SIG-M5 (cell line): ENCODE results near the gene GALNT5.
"Not testable (repeated sequence)": the region's sequence is repeated elsewhere in the genome, so short reads cannot be mapped to it uniquely, and the experiment has no call there.

Experiments
- DNase-seq: peaks from one replicate; lab custom pipeline; 2025; lab: John Stamatoyannopoulos, UW

The GALNT5 gene

DNA sequence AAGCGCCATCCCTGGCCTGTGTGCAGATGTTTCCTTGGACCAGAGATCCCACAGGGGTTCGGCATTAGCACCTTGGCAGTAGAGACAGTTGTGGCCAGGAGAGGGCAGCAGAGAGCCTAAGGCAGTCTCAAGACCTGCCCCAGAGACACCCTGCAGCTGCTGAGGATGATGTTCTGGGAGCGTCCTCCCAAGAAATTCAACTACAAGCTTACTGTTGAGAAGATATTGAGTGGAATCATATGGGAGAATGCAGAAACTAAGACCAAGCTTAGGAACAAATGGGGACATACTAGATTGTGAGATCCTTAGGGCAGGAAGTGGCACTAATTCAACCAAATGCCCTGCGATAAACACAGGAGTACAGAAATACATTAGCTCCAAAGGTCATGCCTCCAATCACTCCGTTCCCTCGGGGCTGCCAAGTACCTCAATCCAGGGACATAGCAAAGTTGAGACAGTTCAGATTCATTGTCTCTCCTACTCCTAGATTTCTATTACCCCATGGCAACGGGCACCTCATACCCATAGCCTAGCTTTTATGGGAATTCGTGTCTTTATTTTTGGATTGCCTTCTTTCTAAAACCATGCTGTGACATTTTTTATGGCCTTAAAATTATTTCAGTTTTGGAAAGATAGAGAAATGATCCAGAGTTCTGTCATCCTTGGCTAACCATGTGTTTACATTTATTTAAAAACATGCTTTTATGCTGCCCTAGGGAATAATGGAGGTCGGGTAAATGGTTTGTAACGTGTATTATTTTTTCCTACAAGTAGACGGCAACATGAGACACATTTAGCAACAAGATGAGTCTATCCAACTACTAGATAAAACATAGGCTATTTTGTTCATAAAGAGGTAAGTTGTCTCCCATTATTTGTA lies 70.4 kb downstream of the GALNT5 start:
- DNase-seq, result no peak

DNA sequence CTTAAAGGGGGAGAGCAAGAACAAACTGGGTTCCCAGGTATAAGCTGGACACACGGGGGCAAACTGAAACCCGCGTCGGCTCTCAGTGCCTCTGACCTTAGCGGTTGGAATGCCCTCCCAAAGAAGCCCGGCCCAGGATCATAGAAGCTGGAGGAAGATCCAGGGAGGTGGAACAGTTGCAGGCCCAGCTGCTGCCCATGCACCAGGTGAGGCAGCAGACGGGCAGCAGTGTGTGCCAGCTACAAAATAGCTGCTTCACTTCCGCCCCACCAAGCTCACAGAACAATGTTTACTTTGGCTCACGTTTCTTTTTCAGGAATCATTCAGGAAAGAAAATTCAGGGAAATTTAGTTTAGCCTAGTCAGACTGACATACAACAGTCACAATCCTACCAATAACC lies 72.0 kb downstream of the GALNT5 start:
- DNase-seq, result no peak

DNA sequence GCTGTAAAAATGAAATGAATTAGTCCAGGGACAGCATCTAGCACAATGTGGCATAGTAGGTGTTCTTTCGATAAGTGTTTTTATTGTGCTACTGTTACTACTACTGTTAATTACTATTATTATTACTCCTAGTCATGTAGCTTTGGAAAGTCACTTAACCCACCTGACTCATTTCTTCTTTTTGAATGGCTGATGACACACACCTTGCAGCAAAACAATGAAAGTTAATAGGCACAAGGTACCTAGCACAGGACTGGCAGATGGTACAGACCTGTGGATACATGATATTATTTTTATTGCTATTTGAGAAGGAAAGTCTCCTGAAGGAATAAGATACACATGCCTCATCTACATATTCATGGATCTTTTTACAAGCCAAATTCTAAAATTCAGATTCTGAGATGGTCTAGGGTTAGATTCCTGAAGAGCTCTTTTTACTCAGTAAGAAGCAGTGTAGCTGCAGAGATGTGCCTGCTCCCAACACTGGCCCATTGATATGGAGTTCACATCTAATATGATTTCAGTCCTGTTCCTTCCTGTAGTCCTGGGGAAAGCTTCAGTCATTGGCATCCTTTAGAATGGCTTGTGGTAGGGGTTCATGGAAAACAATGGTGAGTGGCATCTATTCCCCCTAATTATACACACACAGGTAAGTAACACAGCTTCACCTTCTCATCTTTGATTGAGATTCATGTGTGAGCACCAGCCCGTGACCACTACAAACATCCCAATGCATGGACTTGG lies 76.0 kb downstream of the GALNT5 start:
- DNase-seq, result no peak

DNA sequence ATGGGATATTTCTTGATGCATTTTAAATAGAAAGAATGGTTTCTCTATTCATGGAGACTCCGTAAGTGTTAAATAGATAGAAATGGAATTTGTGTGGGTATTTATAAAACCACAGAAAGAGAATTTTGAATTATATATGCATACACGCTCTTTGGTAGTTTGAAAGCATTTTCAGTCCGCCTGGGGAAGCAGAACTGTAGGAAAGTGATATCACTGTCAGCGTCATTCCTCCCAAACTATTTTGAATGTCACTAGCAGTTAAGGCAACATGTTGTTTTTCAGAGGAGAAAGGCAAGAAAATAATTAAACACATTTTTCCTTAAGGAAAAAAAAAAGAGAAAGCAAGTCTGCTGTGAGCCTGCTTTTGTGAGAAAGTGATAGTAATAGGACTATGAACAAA lies 76.8 kb downstream of the GALNT5 start:
- DNase-seq, result no peak

DNA sequence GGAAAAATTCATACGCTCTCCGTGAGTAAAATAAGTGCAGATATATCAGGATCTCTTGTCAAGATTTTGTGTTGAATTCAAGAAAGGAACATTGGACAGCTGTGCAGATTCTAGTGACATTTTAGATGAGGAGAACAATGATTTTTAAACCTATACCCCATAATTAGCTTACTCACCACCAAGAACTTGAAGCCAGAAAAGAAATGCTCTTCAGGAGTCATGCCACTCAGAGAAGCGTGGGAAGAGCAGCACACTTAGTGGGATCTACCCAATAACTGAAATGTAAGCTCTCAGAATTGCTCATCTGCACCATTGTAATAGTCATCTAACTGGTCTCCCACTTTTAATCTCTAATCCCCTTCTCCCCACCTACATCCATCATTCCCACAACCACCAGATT lies 77.3 kb downstream of the GALNT5 start:
- DNase-seq, result no peak

DNA sequence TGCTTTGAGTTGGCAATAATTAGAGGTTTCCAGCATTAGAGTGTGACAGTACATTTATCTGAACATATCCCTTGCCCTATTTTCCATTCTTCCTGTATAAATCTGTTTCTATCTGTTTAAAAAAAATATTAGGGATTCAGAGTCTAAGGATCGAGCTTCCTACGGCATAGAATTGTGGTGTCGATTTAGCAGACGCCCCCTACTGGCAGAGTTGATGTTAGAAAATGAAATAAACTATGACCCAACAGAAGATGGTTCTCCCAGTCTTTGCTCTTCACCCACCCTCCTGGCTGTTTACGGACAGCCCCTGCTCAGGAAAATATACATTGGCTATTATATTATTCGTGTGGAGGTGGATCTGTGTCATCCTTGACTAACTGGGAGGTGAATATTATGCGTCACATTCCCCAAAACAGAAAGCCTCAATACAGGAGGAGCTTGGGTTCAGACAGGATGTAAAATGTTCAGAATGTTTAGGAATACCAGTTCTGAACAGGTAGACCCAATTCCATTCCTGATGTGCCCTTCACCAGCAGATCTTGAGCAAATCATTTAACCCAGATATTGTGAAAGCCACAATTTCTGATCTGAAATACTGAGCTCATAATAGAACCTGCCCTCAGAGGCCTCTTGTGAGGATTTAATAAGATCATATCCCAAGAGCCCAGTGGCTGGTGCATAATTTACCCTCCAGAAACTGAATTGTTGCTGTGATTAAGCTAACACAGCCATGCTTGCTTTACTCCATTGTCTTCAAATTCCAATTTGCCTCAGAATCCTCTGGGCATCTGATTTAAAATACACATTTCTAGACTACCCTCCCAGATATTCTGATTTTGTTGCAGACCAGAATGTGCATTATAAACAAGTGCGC lies 78.9 kb downstream of the GALNT5 start:
- DNase-seq, result peak; percentile 7

DNA sequence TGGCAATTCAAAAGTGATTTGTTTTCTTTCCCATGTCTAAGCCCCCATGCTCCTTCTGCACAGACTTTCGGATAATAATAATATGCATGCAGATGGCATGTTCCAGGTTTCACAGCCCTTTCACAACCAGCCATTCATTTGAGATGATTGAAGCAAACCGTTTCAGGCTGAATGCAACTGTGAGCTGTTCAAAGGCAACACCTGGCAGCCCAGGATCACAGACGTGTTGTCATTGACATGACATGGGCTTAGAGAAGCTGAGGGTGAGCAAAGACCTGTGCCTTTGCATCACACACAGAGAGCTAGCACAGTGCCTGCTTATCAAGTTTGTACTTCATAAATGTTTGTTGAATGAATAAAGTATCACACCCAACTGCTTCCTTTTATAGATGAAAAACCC lies 80.5 kb downstream of the GALNT5 start:
- DNase-seq, result no peak

DNA sequence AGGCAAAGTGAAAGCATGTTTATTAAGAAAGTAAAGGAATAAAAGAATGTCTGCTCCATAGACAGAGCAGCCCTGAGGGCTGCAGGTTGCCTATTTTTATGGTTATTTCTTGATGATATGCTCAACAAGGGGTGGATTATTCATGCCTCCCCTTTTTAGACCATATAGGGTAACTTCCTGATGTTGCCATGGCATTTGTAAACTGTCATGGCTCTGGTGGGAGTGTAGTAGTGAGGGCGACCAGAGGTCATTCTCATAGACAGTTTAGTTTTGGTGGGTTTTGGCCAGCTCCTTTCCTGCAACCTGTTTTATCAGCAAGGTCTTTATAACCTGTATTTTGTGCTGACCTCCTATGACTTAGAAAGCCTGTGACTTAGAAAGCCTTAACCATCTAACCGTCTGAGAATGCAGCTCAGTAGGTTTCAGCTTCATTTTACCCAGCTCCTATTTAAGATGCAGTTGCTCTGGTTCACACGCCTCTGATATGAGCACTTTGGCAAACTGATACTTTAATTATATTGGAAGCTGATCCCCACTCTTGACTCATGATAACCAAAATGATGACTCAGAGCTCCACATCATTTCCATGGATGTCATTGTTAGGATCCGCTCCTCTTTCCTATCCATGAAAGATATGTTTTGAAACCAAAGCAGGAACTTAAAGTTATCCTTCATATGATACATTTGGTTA lies 82.6 kb downstream of the GALNT5 start:
- no peak for DNase-seq

DNA sequence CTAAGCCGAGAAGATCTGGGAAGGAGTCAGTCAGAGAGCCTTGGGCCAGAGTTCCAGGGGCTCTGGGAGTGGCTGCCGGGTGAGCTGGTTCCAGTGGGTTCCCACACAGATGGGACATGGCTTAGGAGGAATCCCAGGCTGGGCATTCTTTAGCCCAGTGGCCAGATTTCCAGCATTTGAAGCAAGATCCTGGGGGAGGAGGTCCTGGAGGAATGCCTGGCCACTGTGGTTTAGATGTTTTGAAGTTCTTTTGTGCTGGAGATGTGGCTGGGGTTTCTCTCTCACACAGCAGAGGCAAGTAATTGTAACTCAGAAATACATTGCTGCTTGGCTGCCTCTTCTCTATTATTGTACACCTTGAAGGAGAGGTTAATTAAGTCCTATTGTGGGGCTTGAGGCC lies 83.9 kb downstream of the GALNT5 start:
- not testable (repeated sequence) for DNase-seq

DNA sequence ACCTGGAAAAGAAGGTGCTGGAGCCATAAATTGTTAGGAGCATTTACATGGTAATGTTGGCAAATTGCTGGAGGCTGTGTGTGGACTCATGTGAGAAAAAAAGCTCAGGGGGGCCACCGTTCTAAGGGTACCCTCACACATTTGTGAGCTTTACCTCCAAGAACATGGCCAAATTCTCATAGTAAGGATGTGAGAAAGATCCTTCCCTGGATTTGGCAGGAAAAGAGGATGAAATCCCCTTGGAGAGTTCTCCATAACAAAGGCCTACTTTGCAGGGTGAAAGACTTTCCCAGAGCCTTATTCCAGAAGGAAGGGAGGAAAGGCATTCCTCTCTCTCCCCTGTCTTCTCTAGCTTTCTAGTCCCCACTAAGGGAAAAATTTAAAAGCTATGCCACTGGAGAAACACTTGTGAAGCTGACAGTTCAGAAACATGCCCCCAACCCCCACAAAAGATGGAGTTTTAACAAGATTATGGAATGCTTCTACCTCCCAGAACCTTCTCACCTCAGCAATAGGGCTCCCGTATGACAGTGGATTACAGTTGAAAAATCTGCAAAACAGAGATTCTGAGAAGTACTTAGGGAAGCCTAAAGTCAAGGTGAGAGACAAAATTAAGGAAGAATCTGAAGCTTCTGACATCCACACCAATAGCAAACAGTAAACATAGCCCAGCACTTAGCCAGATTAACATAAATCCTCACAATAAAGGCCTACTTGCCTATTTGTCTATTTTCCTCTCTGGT lies 88.3 kb downstream of the GALNT5 start:
- no peak for DNase-seq

DNA sequence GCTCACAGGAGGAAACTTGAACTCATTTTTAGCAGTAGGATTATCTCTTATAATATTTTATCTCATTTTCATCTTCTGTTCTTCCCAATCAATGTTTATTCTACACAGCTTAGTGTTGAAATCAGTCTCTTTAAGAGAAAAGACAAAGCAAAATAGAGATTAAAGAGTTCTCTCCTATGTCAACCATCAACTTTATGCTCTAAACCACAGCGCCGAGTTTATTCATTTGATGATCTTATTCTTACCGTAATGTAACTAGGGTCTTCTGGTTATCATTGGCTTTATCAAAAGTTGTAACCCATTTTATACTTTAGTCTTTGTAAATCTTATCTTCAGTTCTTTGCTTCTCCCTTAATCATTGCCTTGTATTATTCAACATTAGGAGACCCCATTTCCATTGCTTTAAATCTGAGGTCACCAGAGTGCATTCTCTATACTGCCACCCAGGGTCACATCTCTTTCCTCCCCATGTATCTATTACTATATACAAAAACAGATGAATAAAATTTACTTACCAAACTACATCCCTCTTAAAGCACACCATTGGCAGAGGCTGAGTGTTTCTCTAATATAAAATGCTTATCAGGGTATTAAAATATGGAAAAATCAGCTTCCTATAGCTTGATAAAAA lies 90.9 kb downstream of the GALNT5 start:
- no peak for DNase-seq

DNA sequence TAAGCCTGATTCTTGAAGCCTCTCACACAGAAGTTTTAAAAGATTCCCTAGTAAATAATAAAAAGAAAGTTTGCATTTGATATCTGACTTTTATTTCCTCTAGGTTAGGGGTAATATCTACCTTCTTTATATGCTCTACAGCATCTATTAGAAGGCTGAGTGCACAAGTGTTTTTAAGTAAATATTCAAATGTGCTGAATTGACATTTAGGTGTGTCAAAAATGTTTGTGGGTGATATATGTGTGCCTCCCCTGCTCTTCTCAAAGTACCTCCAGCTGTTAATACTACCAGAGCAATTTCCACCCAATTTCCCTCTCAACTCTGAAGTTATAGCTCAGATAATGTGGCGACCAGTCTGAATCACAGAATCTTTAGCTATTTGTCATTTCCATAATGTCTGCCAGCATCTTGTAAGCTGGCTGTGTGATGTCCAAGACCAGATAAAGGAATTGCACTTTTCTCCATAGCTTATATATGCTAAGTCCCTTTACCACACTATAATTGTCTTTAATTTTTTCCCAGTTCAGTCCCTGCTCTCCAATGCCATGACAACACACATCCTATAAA lies 92.5 kb downstream of the GALNT5 start:
- DNase-seq, result no peak

DNA sequence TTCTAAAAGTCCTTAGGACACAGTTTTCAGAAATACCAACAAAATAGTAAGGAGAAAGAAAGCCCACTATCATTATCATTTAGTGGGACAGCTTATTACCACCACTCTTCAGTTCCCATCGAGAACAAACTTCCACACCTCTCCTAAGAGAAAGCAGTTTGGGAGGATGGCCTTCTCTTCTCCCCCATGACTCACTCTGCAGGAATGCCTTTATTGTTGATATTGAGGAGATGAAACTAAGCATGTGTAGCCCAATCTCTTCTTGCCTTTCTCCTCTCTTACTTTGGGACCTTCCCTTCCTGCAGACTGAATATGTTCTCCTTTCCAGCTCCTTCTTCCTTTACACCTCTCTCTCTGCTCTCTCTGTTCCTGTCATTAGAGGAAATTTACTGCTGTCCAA lies 98.1 kb downstream of the GALNT5 start:
- DNase-seq, result no peak

DNA sequence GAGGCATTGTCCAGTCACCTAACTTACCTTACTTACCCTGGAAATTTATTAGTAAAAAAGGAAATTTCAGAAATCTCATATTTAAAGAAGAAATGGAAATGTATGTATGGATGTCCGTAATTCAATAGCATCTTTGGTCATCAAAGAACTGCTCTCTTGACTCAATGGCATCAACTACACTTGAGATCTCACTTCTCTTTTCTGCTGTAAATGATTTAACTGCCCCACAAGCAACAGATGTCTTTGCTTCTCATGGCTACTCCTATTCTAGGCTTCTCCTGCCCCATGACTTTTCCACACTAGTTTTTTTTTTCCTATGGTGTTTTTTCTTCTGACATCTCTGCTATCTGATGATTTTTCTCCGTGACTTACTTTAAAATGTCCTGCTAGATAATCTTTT lies 102.1 kb downstream of the GALNT5 start:
- no peak for DNase-seq

DNA sequence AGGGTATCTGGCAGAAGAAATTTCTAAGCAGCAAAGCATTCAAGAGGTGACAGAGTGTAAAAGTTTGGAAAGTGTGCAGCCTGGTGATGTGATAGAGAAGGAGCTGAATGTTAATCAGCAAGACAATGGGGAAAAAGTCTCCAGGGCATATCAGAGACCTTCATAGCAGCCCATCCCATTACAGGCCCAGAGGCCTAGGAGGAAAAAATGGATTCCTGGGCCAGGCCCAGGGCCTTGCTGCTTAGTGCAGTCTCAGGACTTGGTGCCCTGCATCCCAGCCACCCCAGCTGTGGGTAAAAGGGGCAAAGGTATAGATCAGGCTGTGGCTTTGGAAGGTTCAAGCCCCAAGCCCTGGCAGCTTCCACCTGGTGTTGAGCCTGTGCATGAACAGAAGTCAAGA lies 104.0 kb downstream of the GALNT5 start:
- no peak for DNase-seq

DNA sequence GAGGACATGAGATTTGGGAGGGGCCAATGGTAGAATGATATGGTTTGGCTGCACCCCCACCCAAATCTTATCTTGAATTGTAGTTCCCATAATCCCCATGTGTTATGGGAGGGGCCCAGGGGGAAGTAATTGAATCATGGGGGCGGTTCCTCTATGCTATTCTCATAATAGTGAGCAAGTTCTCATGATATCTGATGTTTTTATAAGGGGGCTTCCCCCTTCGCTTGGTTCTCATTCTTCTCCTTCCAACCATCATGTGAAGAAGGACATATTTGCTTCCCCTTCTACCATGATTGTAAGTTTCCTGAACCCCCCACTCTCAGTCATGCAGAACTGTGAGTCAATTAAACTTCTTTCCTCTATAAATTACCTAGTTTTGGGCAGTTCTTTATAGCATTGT lies 105.1 kb downstream of the GALNT5 start:
- no peak for DNase-seq

DNA sequence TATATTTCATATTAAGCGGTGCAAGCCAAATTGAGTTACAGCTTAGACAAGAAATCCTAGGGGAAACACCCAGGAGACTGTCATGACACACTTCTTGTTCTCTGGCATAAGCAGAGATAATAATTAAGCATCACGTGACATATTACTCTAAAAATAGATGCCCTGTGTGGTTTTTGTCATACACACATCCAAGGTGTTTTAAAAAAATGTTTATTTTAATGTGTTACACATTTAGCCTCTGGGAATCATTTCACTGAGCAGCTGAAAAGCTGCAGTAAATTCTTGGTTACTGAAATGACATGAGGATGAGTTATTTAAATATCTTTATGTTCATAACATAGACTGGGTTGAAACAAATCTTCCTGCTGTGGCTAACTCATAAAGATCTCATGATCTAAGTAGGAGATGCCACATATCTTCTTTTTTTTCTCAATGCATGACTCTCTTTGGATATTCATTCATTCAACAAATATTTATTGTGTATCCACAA lies 106.2 kb downstream of the GALNT5 start:
- no peak for DNase-seq
